KMS-11 (cell line): ENCODE measurements around the gene EFCAB7.

ENCODE experiments used
- H2AFZ ChIP-seq: fragments of 200-600 bp; sonication (generic); 2 replicates; pipeline ENCODE4 v1.6.1; 2016; ENCODE audit warnings: antibody characterized with exemption, mixed run types, low read depth
- H3K27ac ChIP-seq: fragments of 200-600 bp; sonication (generic); 2 replicates; pipeline ENCODE4 v1.6.1; 2016; ENCODE audit warnings: mild to moderate bottlenecking, mixed run types
- H3K27me3 ChIP-seq: fragments of 200-600 bp; sonication (generic); 2 replicates; pipeline ENCODE4 v1.6.1; 2017; ENCODE audit warnings: mild to moderate bottlenecking, low read depth, mixed run types, moderate library complexity; ENCODE audit not compliant: insufficient read depth
- H3K36me3 ChIP-seq: fragments of 200-600 bp; sonication (generic); 2 replicates; pipeline ENCODE4 v1.6.1; 2017; ENCODE audit warnings: mild to moderate bottlenecking, mixed run types; ENCODE audit not compliant: insufficient read depth
- H3K4me1 ChIP-seq: fragments of 200-600 bp; sonication (generic); 2 replicates; pipeline ENCODE4 v1.6.1; 2016; ENCODE audit warnings: mild to moderate bottlenecking, low read depth, mixed run types; ENCODE audit not compliant: poor library complexity, severe bottlenecking
- H3K4me2 ChIP-seq: fragments of 200-600 bp; sonication (generic); 2 replicates; pipeline ENCODE4 v1.7.0; 2016; ENCODE audit warnings: mild to moderate bottlenecking, mixed run types
- H3K4me3 ChIP-seq: fragments of 200-600 bp; sonication (generic); IDR thresholded peaks from 2 replicates; pipeline ENCODE4 v1.6.1; 2017; ENCODE audit warnings: low read depth, low read length, mixed read lengths; ENCODE audit not compliant: insufficient read depth
- H3K79me2 ChIP-seq: fragments of 200-600 bp; sonication (generic); 2 replicates; pipeline ENCODE4 v1.6.1; 2016; ENCODE audit warnings: low read depth, mixed run types; ENCODE audit not compliant: insufficient read depth
- H3K9ac ChIP-seq: fragments of 200-600 bp; sonication (generic); 2 replicates; pipeline ENCODE4 v1.6.1; 2016; ENCODE audit warnings: mild to moderate bottlenecking, mixed run types
- H4K20me1 ChIP-seq: fragments of 200-600 bp; sonication (generic); 2 replicates; pipeline ENCODE4 v1.6.1; 2016; ENCODE audit warnings: mild to moderate bottlenecking, mixed run types; ENCODE audit not compliant: insufficient read depth
- TF ChIP-seq, protein P1 (sequence below): fragments of 200-600 bp; sonication (generic); conservative IDR thresholded peaks from 2 replicates; pipeline ENCODE4 v1.6.1; 2017; ENCODE audit warnings: low read depth, mild to moderate bottlenecking, antibody characterized with exemption, low read length, moderate library complexity, mixed read lengths

Gene EFCAB7

DNA sequence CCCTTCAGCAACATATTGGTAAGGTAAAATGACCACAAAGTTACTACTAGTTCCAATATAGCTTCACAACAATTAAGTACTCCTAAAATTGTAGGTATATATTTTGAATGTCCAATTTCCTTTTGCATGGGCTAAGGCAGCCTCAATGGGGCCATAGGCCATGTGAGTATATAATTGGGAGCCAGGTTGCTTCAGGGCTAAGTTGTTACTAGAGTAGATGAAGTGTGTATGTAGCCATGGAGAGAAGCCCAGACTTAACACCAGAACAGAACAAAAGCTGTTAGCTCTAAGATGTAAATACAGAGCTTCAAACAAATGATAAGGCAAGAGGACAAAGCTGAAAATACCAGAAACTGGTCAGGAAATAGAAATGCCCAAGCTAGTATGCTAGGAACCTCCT, 16.5 kb upstream of the EFCAB7 start:
- Histone ChIP-seq H3K27me3 (no peaks in the 10 kb centered on the region), H3K9ac (no peak overlapping the region), H3K27ac (no peak overlapping the region), H3K4me1 (peaks cover 5% of the 10 kb centered on the region), H3K4me3 (no peak overlapping the region), H4K20me1 (no peaks in the 10 kb centered on the region), H3K4me2 (no peak overlapping the region), H3K36me3 (peaks cover 4% of the 10 kb centered on the region; the same call in 1 of the 2 replicates), H2AFZ (no peak overlapping the region), H3K79me2 (no peaks in the 10 kb centered on the region)
- TF ChIP-seq, protein P1, sequence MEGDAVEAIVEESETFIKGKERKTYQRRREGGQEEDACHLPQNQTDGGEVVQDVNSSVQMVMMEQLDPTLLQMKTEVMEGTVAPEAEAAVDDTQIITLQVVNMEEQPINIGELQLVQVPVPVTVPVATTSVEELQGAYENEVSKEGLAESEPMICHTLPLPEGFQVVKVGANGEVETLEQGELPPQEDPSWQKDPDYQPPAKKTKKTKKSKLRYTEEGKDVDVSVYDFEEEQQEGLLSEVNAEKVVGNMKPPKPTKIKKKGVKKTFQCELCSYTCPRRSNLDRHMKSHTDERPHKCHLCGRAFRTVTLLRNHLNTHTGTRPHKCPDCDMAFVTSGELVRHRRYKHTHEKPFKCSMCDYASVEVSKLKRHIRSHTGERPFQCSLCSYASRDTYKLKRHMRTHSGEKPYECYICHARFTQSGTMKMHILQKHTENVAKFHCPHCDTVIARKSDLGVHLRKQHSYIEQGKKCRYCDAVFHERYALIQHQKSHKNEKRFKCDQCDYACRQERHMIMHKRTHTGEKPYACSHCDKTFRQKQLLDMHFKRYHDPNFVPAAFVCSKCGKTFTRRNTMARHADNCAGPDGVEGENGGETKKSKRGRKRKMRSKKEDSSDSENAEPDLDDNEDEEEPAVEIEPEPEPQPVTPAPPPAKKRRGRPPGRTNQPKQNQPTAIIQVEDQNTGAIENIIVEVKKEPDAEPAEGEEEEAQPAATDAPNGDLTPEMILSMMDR = no peak

DNA sequence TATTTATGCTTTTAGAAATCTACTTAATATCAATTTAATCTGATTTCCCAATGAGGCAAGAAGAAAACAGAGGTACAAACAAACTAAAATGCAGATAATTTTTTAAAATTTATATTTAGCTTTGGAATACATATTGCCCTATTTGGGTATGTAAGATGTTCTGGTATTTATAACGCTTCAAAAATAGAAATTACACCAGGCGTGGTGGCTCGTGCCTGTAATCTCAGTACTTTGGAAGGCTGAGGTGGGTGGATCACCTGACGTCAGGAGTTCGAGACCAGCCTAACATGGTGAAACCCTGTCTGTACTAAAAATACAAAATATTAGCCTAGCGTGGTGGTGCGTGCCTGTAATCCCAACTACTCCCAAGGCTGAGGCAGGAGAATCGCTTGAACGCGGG, 13.6 kb upstream of the EFCAB7 start:
- TF ChIP-seq, protein P1 = no peak
- Histone ChIP-seq H3K79me2 (no peaks in the 10 kb centered on the region), H3K27ac (no peak overlapping the region), H3K4me2 (no peak overlapping the region), H2AFZ (no peak overlapping the region), H3K27me3 (no peaks in the 10 kb centered on the region), H3K9ac (no peak overlapping the region), H4K20me1 (no peaks in the 10 kb centered on the region), H3K4me3 (no peak overlapping the region), H3K4me1 (no peaks in the 10 kb centered on the region), H3K36me3 (peaks cover 4% of the 10 kb centered on the region; the same call in 1 of the 2 replicates)

- H3K27ac ChIP-seq = no peak overlapping the region
- H4K20me1 ChIP-seq = no peaks in the 10 kb centered on the region
- no peaks in the 10 kb centered on the region for H3K27me3 ChIP-seq
- no peak overlapping the region for H2AFZ ChIP-seq
- peaks cover 4% of the 10 kb centered on the region; the same call in 1 of the 2 replicates for H3K36me3 ChIP-seq
- no peaks in the 10 kb centered on the region for H3K4me1 ChIP-seq
- H3K9ac ChIP-seq = no peak overlapping the region
- no peak overlapping the region for H3K4me2 ChIP-seq
- TF ChIP-seq, protein P1 = no peak
- H3K4me3 ChIP-seq = no peak overlapping the region
- H3K79me2 ChIP-seq = no peaks in the 10 kb centered on the region
Measured at GRCh38 chr1:63512584-63512983, 10.7 kb upstream of the EFCAB7 start.

DNA sequence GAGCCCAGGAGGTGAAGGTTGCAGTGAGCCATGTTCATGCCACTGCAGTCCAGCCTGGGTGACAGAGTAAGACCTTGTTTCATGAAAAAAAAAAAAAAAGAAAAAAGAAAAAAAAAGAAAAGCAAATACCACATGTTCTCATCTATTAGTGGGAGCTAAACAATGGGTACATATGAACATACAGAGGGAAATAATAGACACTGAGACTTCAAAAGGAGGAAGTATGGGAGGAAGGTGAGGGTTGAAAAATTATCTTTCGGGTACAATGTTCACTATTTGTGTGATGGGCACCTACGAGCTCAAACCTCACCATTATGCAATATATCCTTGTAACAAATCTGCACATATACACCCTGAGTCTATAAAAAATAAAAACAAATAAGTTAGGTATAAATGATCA, 6.7 kb upstream of the EFCAB7 start:
- Histone ChIP-seq H3K27ac (no peak overlapping the region), H3K27me3 (no peaks in the 10 kb centered on the region), H4K20me1 (no peaks in the 10 kb centered on the region), H3K79me2 (peaks cover 9% of the 10 kb centered on the region), H3K4me2 (no peak overlapping the region), H3K36me3 (no peaks in the 10 kb centered on the region), H2AFZ (no peak overlapping the region), H3K4me1 (peaks cover 7% of the 10 kb centered on the region), H3K4me3 (no peak overlapping the region), H3K9ac (no peak overlapping the region)
- TF ChIP-seq, protein P1 = no peak

- peaks cover 31% of the 10 kb centered on the region for H3K4me1 ChIP-seq
- peak overlapping the region; percentile 90 for H3K4me2 ChIP-seq
- peak overlapping the region; percentile 95 for H3K27ac ChIP-seq
- TF ChIP-seq, protein P1 = no peak
- H4K20me1 ChIP-seq = no peaks in the 10 kb centered on the region
- no peak overlapping the region for H3K4me3 ChIP-seq
- peaks cover 39% of the 10 kb centered on the region for H3K79me2 ChIP-seq
- H2AFZ ChIP-seq = peak overlapping the region; percentile 96
- no peaks in the 10 kb centered on the region for H3K27me3 ChIP-seq
- H3K36me3 ChIP-seq = no peaks in the 10 kb centered on the region
- H3K9ac ChIP-seq = peak overlapping the region; percentile 83
Measured at GRCh38 chr1:63523738-63524137, 413 bp downstream of the EFCAB7 start.
